LNCaP clone FGC (cell line): ENCODE results near the gene OGDH.

Source experiments
- DNase-seq: peaks from one replicate; pipeline ENCODE4 v3.0.0-alpha.2; 2011; ENCODE audit warnings: low read depth
- H3K4me3 ChIP-seq: 2 replicates; pipeline ENCODE4 v1.5.1; 2011; ENCODE audit warnings: mild to moderate bottlenecking, low read depth, low read length, control low read depth
- CTCF ChIP-seq: IDR thresholded peaks from 2 replicates; pipeline ENCODE4 v1.5.1; 2012; ENCODE audit warnings: mild to moderate bottlenecking; ENCODE audit not compliant: control insufficient read depth, insufficient read depth; ENCODE audit errors: extremely low read depth

Gene OGDH

GRCh38 chr7:44643206-44643605 is 36.8 kb downstream of the OGDH start:
- no peak for TF ChIP-seq CTCF
- DNase-seq = no peak

GRCh38 chr7:44645254-44645653 is 38.8 kb downstream of the OGDH start:
- no peak for TF ChIP-seq CTCF

More at GRCh38 chr7:44643206-44643605, 36.8 kb downstream of the OGDH start:
- H3K4me3 ChIP-seq = no peak overlapping the region

GRCh38 chr7:44645696-44646095 is 39.3 kb downstream of the OGDH start:
- no peak for TF ChIP-seq CTCF
- H3K4me3 ChIP-seq = no peak overlapping the region
- no peak for DNase-seq

More at GRCh38 chr7:44645254-44645653, 38.8 kb downstream of the OGDH start:
- H3K4me3 ChIP-seq = no peak overlapping the region
- no peak for DNase-seq

GRCh38 chr7:44646176-44646920 is 39.9 kb downstream of the OGDH start:
- DNase-seq = no peak
- no peak for TF ChIP-seq CTCF
- no peak overlapping the region for H3K4me3 ChIP-seq

- DNase-seq = no peak
- H3K4me3 ChIP-seq = no peak overlapping the region
- TF ChIP-seq CTCF = no peak
Measured at GRCh38 chr7:44646921-44647636, 40.7 kb downstream of the OGDH start.

GRCh38 chr7:44647981-44648714 is 41.7 kb downstream of the OGDH start:
- no peak for DNase-seq
- H3K4me3 ChIP-seq = no peak overlapping the region
- TF ChIP-seq CTCF = no peak
